H1 (cell line): ENCODE data around the gene SLC11A1. TPM values are rescaled to one million over a fixed set of nuclear protein-coding genes. Genes with fewer than 3 reads are reported as not detected.

Experiments
- CHD2 ChIP-seq: IDR thresholded peaks from 2 replicates; pipeline ENCODE4 v1.6.1; 2012; ENCODE audit warnings: low read length, improper control_type of control experiment
- CREB1 ChIP-seq: IDR thresholded peaks from 2 replicates; pipeline ENCODE4 v1.6.1; 2012; ENCODE audit warnings: inconsistent platforms
- KDM5A ChIP-seq: fragments of 200-600 bp; IDR thresholded peaks from 2 replicates; pipeline ENCODE4 v1.7.1; 2012; ENCODE audit warnings: mild to moderate bottlenecking, low read length, inconsistent platforms, mixed read lengths
- TBP ChIP-seq: IDR thresholded peaks from 2 replicates; pipeline ENCODE4 v1.6.1; 2011; ENCODE audit warnings: low read depth, low read length, improper control_type of control experiment
- polyA plus RNA-seq, 7 experiments: library from polyadenylated mRNA; depleted of rRNA in 3 of 7; stranded (reverse) in 5 of 7; unstranded in 2 of 7; fragments of >200 nt in 5 of 7; fragments of 200-250 nt in 2 of 7; gene quantifications; 1 replicate in 5 of 7; 2 replicates in 1 of 7; 4 replicates in 1 of 7; pipeline versions ENCODE4 v1.2.1 to v1.2.3, GENCODE V29; 2011 to 2013; ENCODE audit warnings: missing spikeins in 2 of 7, mixed read lengths in 2 of 7
- total RNA-seq: library from RNA; stranded (reverse); fragmentation: NEBNext Ultra II Directional; extraction: Animal tissue kit (Norgen Biotek cat#: 25700); gene quantifications from 2 replicates; pipeline ENCODE4 v1.2.1, GENCODE V29; 2021

SLC11A1 gene
- total and polyA plus RNA-seq, 2 of the 8 experiments (the other 6 are each of a cell fraction or from before 2014, with no cell fraction given), result 0.20 to 0.43 TPM

DNA sequence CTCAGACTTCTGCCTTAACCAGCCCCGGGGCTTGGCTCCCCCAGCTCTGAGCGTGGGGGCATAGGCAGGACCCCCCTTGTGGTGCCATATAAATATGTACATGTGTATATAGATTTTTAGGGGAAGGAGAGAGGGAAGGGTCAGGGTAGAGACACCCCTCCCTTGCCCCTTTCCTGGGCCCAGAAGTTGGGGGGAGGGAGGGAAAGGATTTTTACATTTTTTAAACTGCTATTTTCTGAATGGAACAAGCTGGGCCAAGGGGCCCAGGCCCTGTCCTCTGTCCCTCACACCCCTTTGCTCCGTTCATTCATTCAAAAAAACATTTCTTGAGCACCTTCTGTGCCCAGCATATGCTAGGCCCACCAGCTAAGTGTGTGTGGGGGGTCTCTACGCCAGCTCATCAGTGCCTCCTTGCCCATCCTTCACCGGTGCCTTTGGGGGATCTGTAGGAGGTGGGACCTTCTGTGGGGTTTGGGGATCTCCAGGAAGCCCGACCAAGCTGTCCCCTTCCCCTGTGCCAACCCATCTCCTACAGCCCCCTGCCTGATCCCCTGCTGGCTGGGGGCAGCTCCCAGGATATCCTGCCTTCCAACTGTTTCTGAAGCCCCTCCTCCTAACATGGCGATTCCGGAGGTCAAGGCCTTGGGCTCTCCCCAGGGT is 23.1 kb downstream of the SLC11A1 start (continued):
- TF ChIP-seq CHD2, result no peak
- 0 out of 2 replicates have a peak, but pooled peaks have one; percentile 34 for TF ChIP-seq TBP
- TF ChIP-seq CREB1, result no peak
- no peak for TF ChIP-seq KDM5A
